Spleen (tissue), 7 donors: ENCODE measurements around the gene TNFRSF14.

Experiments
- POLR2A ChIP-seq, 3 donors: fragments of 450-650 bp; IDR thresholded peaks; one replicate each; pipeline ENCODE4 v1.5.1; 2017; ENCODE audit warnings: antibody characterized with exemption in 3 of 3, mild to moderate bottlenecking in 1 of 3
- POLR2AphosphoS5 ChIP-seq, 3 donors: sonication (generic); formaldehyde crosslinking; IDR thresholded peaks; one replicate each; pipeline ENCODE4 v1.5.1; 2017; ENCODE audit warnings: antibody characterized with exemption in 3 of 3
- TF ChIP-seq, protein P1 (sequence below), 11 experiments: fragments of 200-600 bp in 7 of 11; fragments of 450-650 bp in 4 of 11; sonication (generic) in 4 of 11; IDR thresholded peaks in 8 of 11; conservative IDR thresholded peaks in 3 of 11; 1 replicate in 7 of 11; 2 replicates in 4 of 11; pipeline versions ENCODE4 v1.4.0 to v1.8.0; 2016 to 2021; ENCODE audit warnings: antibody characterized with exemption in 11 of 11, inconsistent platforms in 4 of 11, mild to moderate bottlenecking in 1 of 11
- donor health status: DM: no; HTN: no; CAD: no; lungs with moderate emphysema.
- donor health status: DM: no; HTN: no; CAD: no.
- donor health status: DM: no; HTN: no; CAD: no.

DNA sequence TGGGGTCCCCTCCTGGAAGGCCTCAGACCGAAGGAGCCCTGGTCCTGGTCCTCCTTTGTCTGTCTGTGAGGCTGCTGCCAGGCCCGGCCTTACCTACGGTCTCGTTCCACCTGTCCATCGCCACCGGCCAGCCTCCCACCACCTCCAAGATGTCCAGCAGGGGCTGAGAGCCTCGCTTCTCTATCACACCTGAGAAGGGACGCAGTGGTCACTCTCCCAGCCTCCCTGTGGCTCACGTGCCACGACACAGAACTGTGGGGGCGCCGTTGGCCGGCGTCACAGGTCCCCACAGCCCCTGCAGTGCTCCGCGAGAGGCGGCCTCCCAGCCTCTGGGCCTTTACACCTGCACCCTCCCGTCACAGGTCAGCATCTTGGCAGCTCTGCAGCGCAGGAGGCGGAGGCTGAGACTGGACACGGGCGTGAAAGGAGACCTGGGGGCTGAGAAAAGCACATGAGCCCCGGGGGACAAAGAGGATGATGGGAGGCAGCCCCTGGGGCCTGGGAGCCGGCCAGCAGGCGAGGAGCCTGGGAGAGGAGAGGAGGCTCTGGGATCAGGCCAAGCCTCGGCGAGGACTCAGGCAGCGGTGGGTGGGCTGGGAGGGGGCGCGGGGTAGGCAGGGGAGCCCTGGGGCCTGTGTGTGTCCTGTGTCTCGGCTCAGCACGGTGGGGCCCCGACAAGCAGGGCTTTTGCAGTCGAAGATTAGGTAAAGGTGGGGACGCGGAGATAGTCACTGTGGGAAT, 50.9 kb downstream of the TNFRSF14 start:
- TF ChIP-seq, protein P1, sequence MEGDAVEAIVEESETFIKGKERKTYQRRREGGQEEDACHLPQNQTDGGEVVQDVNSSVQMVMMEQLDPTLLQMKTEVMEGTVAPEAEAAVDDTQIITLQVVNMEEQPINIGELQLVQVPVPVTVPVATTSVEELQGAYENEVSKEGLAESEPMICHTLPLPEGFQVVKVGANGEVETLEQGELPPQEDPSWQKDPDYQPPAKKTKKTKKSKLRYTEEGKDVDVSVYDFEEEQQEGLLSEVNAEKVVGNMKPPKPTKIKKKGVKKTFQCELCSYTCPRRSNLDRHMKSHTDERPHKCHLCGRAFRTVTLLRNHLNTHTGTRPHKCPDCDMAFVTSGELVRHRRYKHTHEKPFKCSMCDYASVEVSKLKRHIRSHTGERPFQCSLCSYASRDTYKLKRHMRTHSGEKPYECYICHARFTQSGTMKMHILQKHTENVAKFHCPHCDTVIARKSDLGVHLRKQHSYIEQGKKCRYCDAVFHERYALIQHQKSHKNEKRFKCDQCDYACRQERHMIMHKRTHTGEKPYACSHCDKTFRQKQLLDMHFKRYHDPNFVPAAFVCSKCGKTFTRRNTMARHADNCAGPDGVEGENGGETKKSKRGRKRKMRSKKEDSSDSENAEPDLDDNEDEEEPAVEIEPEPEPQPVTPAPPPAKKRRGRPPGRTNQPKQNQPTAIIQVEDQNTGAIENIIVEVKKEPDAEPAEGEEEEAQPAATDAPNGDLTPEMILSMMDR (IDR thresholded peaks at IDR 0.05 in 8 of 11, conservative IDR thresholded peaks at IDR 0.05 in 3 of 11) = no peak
- TF ChIP-seq POLR2A (IDR thresholded peaks at IDR 0.05) = no peak
- TF ChIP-seq POLR2AphosphoS5 (IDR thresholded peaks at IDR 0.05) = no peak
